Measurements from ENCODE around the gene RASGRF2.

DNA sequence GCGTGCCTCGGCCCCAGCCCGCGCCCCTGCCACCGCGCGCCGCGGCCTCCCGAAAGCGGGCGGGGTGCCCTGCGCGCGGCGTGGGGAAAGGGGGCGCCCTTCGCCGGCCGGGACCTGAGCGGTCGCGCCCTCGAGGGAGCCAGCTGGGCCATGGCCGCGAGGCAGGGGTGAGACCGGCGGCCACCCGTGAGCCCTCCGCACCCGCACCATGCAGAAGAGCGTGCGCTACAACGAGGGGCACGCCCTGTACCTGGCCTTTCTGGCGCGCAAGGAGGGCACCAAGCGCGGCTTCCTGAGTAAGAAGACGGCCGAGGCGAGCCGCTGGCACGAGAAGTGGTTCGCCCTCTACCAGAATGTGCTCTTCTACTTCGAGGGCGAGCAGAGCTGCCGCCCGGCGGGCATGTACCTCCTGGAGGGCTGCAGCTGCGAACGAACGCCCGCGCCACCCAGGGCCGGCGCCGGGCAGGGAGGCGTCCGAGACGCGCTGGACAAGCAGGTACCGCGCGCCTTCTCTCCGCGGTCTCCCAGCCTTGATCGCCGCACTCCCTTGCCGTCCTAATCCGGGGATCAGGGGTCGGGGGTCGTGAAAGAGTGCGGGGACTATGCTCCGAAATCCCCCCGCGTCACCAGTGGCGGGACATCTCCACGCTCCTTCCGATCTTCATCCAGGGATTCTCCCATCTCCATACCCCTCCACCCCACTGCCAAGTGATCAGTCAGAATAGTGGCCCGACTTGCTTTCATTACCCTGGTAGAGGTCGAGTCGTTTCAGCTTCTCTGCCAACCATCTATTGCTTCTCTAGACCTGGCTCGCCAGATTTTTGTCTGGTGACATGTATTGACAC lies 590 bp downstream of the RASGRF2 start:
- TF ChIP-seq POLR2A (IDR thresholded peaks at IDR 0.05) (no peak), EP300 (IDR thresholded peaks at IDR 0.05) (peak in 1 of 2 donors; percentile 8)
- TF ChIP-seq, protein P1, sequence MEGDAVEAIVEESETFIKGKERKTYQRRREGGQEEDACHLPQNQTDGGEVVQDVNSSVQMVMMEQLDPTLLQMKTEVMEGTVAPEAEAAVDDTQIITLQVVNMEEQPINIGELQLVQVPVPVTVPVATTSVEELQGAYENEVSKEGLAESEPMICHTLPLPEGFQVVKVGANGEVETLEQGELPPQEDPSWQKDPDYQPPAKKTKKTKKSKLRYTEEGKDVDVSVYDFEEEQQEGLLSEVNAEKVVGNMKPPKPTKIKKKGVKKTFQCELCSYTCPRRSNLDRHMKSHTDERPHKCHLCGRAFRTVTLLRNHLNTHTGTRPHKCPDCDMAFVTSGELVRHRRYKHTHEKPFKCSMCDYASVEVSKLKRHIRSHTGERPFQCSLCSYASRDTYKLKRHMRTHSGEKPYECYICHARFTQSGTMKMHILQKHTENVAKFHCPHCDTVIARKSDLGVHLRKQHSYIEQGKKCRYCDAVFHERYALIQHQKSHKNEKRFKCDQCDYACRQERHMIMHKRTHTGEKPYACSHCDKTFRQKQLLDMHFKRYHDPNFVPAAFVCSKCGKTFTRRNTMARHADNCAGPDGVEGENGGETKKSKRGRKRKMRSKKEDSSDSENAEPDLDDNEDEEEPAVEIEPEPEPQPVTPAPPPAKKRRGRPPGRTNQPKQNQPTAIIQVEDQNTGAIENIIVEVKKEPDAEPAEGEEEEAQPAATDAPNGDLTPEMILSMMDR (IDR thresholded peaks at IDR 0.05), result peak in 3 of 5 experiments; percentile 13 to 47 (median 25)
